ENCODE data around the gene NDUFS2. TPM values are rescaled to one million over a fixed set of nuclear protein-coding genes. Genes with fewer than 3 reads are reported as not detected.

NDUFS2 gene
- total RNA-seq, 2 experiments from 2014 or later: 62.9 to 72.1 TPM

DNA sequence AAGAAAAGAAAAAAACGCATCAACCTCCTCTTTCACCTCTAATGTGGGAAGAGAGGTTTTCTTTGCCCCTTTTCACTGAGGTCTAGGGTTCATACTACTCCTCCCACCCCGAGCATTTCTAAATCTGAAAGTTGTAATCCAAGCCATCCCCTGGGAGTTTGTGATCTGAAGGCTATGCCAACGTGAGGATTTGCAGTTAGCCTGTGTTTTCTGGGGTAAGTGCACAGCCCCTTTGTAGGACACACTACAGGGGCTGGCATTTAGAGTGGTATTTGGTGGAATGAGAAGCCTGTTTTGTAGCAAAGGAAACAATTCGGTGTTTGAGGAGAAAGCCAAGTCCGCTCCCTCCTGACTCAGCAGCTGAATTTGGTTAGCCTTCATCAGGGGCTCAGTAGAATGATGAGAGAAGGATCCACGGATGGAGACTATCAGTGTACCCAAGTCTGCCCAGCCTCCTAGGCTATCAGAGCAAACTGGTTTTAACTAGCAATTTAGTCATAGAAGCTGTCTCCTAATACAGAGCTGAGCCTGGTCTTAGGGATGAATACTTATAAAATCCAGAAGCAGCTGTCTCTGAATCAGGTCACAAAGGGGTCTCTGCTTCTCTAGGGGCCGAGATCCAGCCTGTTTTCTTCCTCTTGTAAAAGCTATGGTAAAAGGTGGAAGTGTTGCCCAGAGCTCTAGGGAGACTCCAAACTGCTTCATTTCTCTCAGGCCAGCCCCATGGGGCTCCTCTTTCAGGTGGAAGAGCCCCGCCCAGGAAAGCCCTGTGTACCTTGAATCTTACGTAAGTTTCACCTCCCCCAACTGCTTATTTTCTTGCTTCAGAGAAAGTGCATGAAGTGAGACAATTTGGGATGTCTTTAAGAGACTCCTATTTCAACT, 58.5 kb downstream of the NDUFS2 start:
- ChIA-PET CTCF (ENCODE audit: unreplicated experiment) (no interaction called here), POLR2A (interaction anchor here (1.0 to 1.1 kb wide), 2 partner anchors 8 to 12 kb away, joined by 3 to 4 read pairs; no protein-coding TSS in a partner anchor)
- TF ChIP-seq, protein P1, sequence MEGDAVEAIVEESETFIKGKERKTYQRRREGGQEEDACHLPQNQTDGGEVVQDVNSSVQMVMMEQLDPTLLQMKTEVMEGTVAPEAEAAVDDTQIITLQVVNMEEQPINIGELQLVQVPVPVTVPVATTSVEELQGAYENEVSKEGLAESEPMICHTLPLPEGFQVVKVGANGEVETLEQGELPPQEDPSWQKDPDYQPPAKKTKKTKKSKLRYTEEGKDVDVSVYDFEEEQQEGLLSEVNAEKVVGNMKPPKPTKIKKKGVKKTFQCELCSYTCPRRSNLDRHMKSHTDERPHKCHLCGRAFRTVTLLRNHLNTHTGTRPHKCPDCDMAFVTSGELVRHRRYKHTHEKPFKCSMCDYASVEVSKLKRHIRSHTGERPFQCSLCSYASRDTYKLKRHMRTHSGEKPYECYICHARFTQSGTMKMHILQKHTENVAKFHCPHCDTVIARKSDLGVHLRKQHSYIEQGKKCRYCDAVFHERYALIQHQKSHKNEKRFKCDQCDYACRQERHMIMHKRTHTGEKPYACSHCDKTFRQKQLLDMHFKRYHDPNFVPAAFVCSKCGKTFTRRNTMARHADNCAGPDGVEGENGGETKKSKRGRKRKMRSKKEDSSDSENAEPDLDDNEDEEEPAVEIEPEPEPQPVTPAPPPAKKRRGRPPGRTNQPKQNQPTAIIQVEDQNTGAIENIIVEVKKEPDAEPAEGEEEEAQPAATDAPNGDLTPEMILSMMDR (conservative IDR thresholded peaks at IDR 0.05; ENCODE audit: low read length): no peak
- TF ChIP-seq EZH2phosphoT487 (IDR thresholded peaks at IDR 0.05; ENCODE audit: borderline replicate concordance, low read depth, low read length): no peak
- Histone ChIP-seq H3K4me3 (ENCODE audit: low read depth, low read length, poor library complexity, severe bottlenecking) (peak overlapping the region; percentile 39), H3K27ac (ENCODE audit: low read depth, low read length, poor library complexity, severe bottlenecking) (no peak overlapping the region), H2AFZ (ENCODE audit: low read length) (peak overlapping the region; percentile 72), H3K9me2 (ENCODE audit: insufficient read depth, low read length) (no peaks in the 10 kb centered on the region), H4K20me1 (ENCODE audit: insufficient read depth, low read length) (no peaks in the 10 kb centered on the region), H3K4me1 (ENCODE audit: insufficient read depth, low read length, poor library complexity, severe bottlenecking) (peaks cover 18% of the 10 kb centered on the region), H3K36me3 (ENCODE audit: insufficient read depth, low read length) (no peaks in the 10 kb centered on the region), H3K79me2 (ENCODE audit: insufficient read depth, low read depth, low read length) (no peaks in the 10 kb centered on the region), H3K4me2 (ENCODE audit: low read length) (peak overlapping the region; percentile 62), H3K9me3 (ENCODE audit: low read length) (no peaks in the 10 kb centered on the region)
- intact Hi-C loops (cut with micrococcal nuclease; ENCODE audit: unreplicated experiment): no loop called here
- no TSS peak for BruUV-seq (replicated peaks)
- no peak for DNase-seq (ENCODE audit: low spot score)

DNA sequence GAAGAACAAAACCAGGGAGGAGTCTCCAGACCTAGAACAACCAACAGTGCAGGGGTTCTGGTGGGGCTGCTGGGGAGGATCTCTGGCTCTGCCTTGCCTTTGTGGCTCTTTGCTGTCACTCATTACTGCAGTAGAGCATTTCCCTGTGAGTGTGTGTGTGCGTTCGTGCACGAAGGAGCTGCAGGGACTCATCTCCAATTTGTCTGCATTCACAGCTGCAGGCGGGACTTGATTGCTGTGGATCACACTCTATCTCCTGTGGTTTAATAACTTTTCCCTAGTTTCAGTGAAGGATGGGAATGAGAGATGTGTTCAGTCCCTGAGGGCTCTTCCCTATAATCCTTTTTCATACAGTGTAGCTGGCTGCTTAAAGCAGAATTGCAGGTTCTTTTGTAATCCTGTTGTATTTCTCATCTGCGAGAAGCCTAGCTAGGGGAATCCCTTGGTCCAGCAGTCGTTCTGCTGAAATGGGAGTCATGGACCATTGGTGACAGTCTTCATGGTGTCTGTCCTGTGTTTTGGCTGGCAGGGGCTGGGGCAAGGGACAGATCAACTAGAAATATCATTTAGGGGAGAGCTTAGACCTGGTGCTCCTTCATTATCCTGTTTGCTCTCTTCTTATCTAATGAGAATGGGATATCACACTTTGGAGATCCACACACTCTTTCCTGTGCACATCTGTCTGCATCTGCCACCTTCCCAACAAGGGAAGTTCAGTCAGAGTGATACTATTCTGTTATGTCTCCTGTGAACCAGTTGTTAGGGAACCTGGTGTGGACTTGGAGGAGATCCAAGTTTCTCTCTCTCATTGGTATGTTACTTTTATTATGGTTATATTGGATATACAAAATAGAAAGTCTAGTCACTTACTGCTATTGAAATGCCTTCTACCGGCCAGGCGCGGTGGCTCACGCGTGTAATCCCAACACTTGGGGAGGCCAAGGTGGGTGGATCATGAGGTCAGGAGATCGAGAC, 59.4 kb downstream of the NDUFS2 start:
- no peaks in the 10 kb centered on the region for H4K20me1 ChIP-seq (ENCODE audit: insufficient read depth, low read length)
- H3K4me1 ChIP-seq (ENCODE audit: insufficient read depth, low read length, poor library complexity, severe bottlenecking): peaks cover 18% of the 10 kb centered on the region
- no peaks in the 10 kb centered on the region for H3K36me3 ChIP-seq (ENCODE audit: insufficient read depth, low read length)
- no peak overlapping the region for H3K27ac ChIP-seq (ENCODE audit: low read depth, low read length, poor library complexity, severe bottlenecking)
- no peaks in the 10 kb centered on the region for H3K9me3 ChIP-seq (ENCODE audit: low read length)
- POLR2A ChIA-PET: interaction anchor here (0.5 to 0.7 kb wide), 2 partner anchors 9 to 42 kb away, joined by 3 read pairs; no protein-coding TSS in a partner anchor
- BruUV-seq (replicated peaks): no TSS peak
- intact Hi-C loops (cut with micrococcal nuclease; ENCODE audit: unreplicated experiment): no loop called here
- peak overlapping the region; percentile 62 for H3K4me2 ChIP-seq (ENCODE audit: low read length)
- peak overlapping the region; percentile 72 for H2AFZ ChIP-seq (ENCODE audit: low read length)
- CTCF ChIA-PET (ENCODE audit: unreplicated experiment): interaction anchor here (0.6 kb wide), 1 partner anchor 112 kb away, joined by 3 read pairs; no protein-coding TSS in a partner anchor
- H3K79me2 ChIP-seq (ENCODE audit: insufficient read depth, low read depth, low read length): no peaks in the 10 kb centered on the region
- DNase-seq (ENCODE audit: low spot score): peak; percentile 61
- H3K4me3 ChIP-seq (ENCODE audit: low read depth, low read length, poor library complexity, severe bottlenecking): peak overlapping the region; percentile 39
- H3K9me2 ChIP-seq (ENCODE audit: insufficient read depth, low read length): no peaks in the 10 kb centered on the region
- TF ChIP-seq, protein P1 (conservative IDR thresholded peaks at IDR 0.05; ENCODE audit: low read length): no peak
- TF ChIP-seq EZH2phosphoT487 (IDR thresholded peaks at IDR 0.05; ENCODE audit: borderline replicate concordance, low read depth, low read length): no peak

Small RNA genes lying within 50 kb of the gene (microRNA-seq; reads per million reads assigned to microRNA genes)
- 3.0 reads per million for gene MIR5187 (ENCODE audit: borderline replicate concordance)

Other genes starting within 250 kb of the NDUFS2 start
- not detected in 2 replicates for gene ITLN2, start 247.6 kb upstream of the NDUFS2 start, total RNA-seq (2014; rRNA removed; shearing (Covaris generic))
- gene ITLN2, start 247.6 kb upstream of the NDUFS2 start, total RNA-seq (2022): not detected in 2 replicates
- 11.7 and 13.5 TPM in 2 replicates for gene F11R, start 181.2 kb upstream of the NDUFS2 start, total RNA-seq (2014; rRNA removed; shearing (Covaris generic))
- 16.0 and 25.0 TPM in 2 replicates for gene F11R, start 181.2 kb upstream of the NDUFS2 start, total RNA-seq (2022)
- 164 and 206 TPM in 2 replicates for gene TSTD1, start 163.4 kb upstream of the NDUFS2 start, total RNA-seq (2014; rRNA removed; shearing (Covaris generic))
- 73.4 and 89.2 TPM in 2 replicates for gene TSTD1, start 163.4 kb upstream of the NDUFS2 start, total RNA-seq (2022)
- gene USF1, start 156.4 kb upstream of the NDUFS2 start, total RNA-seq (2014; rRNA removed; shearing (Covaris generic)): 83.1 and 97.5 TPM in 2 replicates
- 57.6 and 60.9 TPM in 2 replicates for gene USF1, start 156.4 kb upstream of the NDUFS2 start, total RNA-seq (2022)
- gene ARHGAP30, start 132.5 kb upstream of the NDUFS2 start, total RNA-seq (2014; rRNA removed; shearing (Covaris generic)): 56.2 and 62.9 TPM in 2 replicates
- 86.7 and 101 TPM in 2 replicates for gene ARHGAP30, start 132.5 kb upstream of the NDUFS2 start, total RNA-seq (2022)
- not detected in 2 replicates for gene NECTIN4, start 112.8 kb upstream of the NDUFS2 start, total RNA-seq (2014; rRNA removed; shearing (Covaris generic))
- not detected in 2 replicates for gene NECTIN4, start 112.8 kb upstream of the NDUFS2 start, total RNA-seq (2022)
- 0.95 and 2.7 TPM in 2 replicates for gene KLHDC9, start 104.0 kb upstream of the NDUFS2 start, total RNA-seq (2014; rRNA removed; shearing (Covaris generic))
- gene KLHDC9, start 104.0 kb upstream of the NDUFS2 start, total RNA-seq (2022): 1.3 and 3.0 TPM in 2 replicates
- 52.7 and 55.6 TPM in 2 replicates for gene PFDN2, start 84.3 kb upstream of the NDUFS2 start, total RNA-seq (2014; rRNA removed; shearing (Covaris generic))
- gene PFDN2, start 84.3 kb upstream of the NDUFS2 start, total RNA-seq (2022): 79.5 and 95.3 TPM in 2 replicates
- 30.2 and 42.7 TPM in 2 replicates for gene NIT1, start 84.3 kb upstream of the NDUFS2 start, total RNA-seq (2014; rRNA removed; shearing (Covaris generic))
- gene NIT1, start 84.3 kb upstream of the NDUFS2 start, total RNA-seq (2022): 46.5 and 53.1 TPM in 2 replicates
- gene DEDD, start 69.7 kb upstream of the NDUFS2 start, total RNA-seq (2014; rRNA removed; shearing (Covaris generic)): 21.1 and 28.5 TPM in 2 replicates
- 36.9 and 41.9 TPM in 2 replicates for gene DEDD, start 69.7 kb upstream of the NDUFS2 start, total RNA-seq (2022)
- gene UFC1, start 48.4 kb upstream of the NDUFS2 start, total RNA-seq (2014; rRNA removed; shearing (Covaris generic)): 61.2 and 87.7 TPM in 2 replicates
- 79.4 and 80.9 TPM in 2 replicates for gene UFC1, start 48.4 kb upstream of the NDUFS2 start, total RNA-seq (2022)
- 18.4 and 19.6 TPM in 2 replicates for gene USP21, start 42.9 kb upstream of the NDUFS2 start, total RNA-seq (2014; rRNA removed; shearing (Covaris generic))
- gene USP21, start 42.9 kb upstream of the NDUFS2 start, total RNA-seq (2022): 29.5 and 34.0 TPM in 2 replicates
- 40.1 and 42.0 TPM in 2 replicates for gene PPOX, start 35.9 kb upstream of the NDUFS2 start, total RNA-seq (2014; rRNA removed; shearing (Covaris generic))
- 45.5 and 53.2 TPM in 2 replicates for gene PPOX, start 35.9 kb upstream of the NDUFS2 start, total RNA-seq (2022)
- gene B4GALT3, start 24.9 kb upstream of the NDUFS2 start, total RNA-seq (2014; rRNA removed; shearing (Covaris generic)): 36.2 and 39.1 TPM in 2 replicates
- 41.7 and 49.8 TPM in 2 replicates for gene B4GALT3, start 24.9 kb upstream of the NDUFS2 start, total RNA-seq (2022)
- 0.03 TPM in 2 replicates for gene ADAMTS4, start 3.3 kb upstream of the NDUFS2 start, total RNA-seq (2014; rRNA removed; shearing (Covaris generic))
- gene ADAMTS4, start 3.3 kb upstream of the NDUFS2 start, total RNA-seq (2022): 0.07 and 0.15 TPM in 2 replicates
- gene FCER1G, start 12.9 kb downstream of the NDUFS2 start, total RNA-seq (2014; rRNA removed; shearing (Covaris generic)): 3.2 TPM in 1 of 2 replicates, not detected in the other
- 0.88 and 1.2 TPM in 2 replicates for gene FCER1G, start 12.9 kb downstream of the NDUFS2 start, total RNA-seq (2022)
- gene APOA2, start 21.3 kb downstream of the NDUFS2 start, total RNA-seq (2014; rRNA removed; shearing (Covaris generic)): not detected in 2 replicates
- not detected in 2 replicates for gene APOA2, start 21.3 kb downstream of the NDUFS2 start, total RNA-seq (2022)
- gene TOMM40L, start 23.7 kb downstream of the NDUFS2 start, total RNA-seq (2014; rRNA removed; shearing (Covaris generic)): 8.3 and 11.0 TPM in 2 replicates
- 16.0 and 20.1 TPM in 2 replicates for gene TOMM40L, start 23.7 kb downstream of the NDUFS2 start, total RNA-seq (2022)
- not detected in 2 replicates for gene NR1I3, start 35.8 kb downstream of the NDUFS2 start, total RNA-seq (2014; rRNA removed; shearing (Covaris generic))
- gene NR1I3, start 35.8 kb downstream of the NDUFS2 start, total RNA-seq (2022): not detected in 2 replicates
- not detected in 2 replicates for gene PCP4L1, start 56.4 kb downstream of the NDUFS2 start, total RNA-seq (2014; rRNA removed; shearing (Covaris generic))
- not detected in 2 replicates for gene PCP4L1, start 56.4 kb downstream of the NDUFS2 start, total RNA-seq (2022)
- gene MPZ, start 107.6 kb downstream of the NDUFS2 start, total RNA-seq (2014; rRNA removed; shearing (Covaris generic)): 4.2 and 4.5 TPM in 2 replicates
- 9.0 and 10.8 TPM in 2 replicates for gene MPZ, start 107.6 kb downstream of the NDUFS2 start, total RNA-seq (2022)
- 17.9 and 20.6 TPM in 2 replicates for gene SDHC, start 112.0 kb downstream of the NDUFS2 start, total RNA-seq (2014; rRNA removed; shearing (Covaris generic))
- gene SDHC, start 112.0 kb downstream of the NDUFS2 start, total RNA-seq (2022): 149 and 175 TPM in 2 replicates
- not detected in 2 replicates for gene CFAP126, start 165.5 kb downstream of the NDUFS2 start, total RNA-seq (2014; rRNA removed; shearing (Covaris generic))
- not detected in 2 replicates for gene CFAP126, start 165.5 kb downstream of the NDUFS2 start, total RNA-seq (2022)

Data from OCI-LY7 (cell line).